K562 (cell line): Measurements from ENCODE around the gene B4GALNT3. TPM values are rescaled to one million over a fixed set of nuclear protein-coding genes. Genes with fewer than 3 reads are reported as not detected.

Experiments used
- ARID2 ChIP-seq: fragments of 450-650 bp; IDR thresholded peaks from 2 replicates; pipeline ENCODE4 v1.6.1; 2017; ENCODE audit warnings: antibody characterized with exemption, mild to moderate bottlenecking
- ASH1L ChIP-seq: fragments of 450-650 bp; IDR thresholded peaks from 2 replicates; pipeline ENCODE4 v1.6.1; 2018; ENCODE audit warnings: borderline replicate concordance, mild to moderate bottlenecking, low read depth; ENCODE audit not compliant: partially characterized antibody
- ATF1 ChIP-seq, 2 experiments: fragments of 450-650 bp in 1 of 2; IDR thresholded peaks; 2 replicates each; pipeline ENCODE4 v1.6.1; 2016; ENCODE audit warnings: missing compliant biosample characterization in 1 of 2, missing genetic modification characterization in 1 of 2
- COPS2 ChIP-seq: fragments of 450-650 bp; conservative IDR thresholded peaks from 2 replicates; pipeline ENCODE4 v1.6.1; 2016; ENCODE audit warnings: mild to moderate bottlenecking, moderate library complexity
- ELK3 ChIP-seq: fragments of 450-650 bp; formaldehyde crosslinking; IDR thresholded peaks from 2 replicates; pipeline ENCODE4 v1.4.0; 2020; ENCODE audit warnings: mild to moderate bottlenecking
- ESRRA ChIP-seq: fragments of 450-650 bp; IDR thresholded peaks from 2 replicates; pipeline ENCODE4 v1.6.1; 2014; ENCODE audit warnings: low read depth, mild to moderate bottlenecking, moderate library complexity, borderline replicate concordance
- GTF3C2 ChIP-seq: IDR thresholded peaks from 3 replicates; pipeline ENCODE4 v1.6.1; 2011; ENCODE audit warnings: borderline replicate concordance, mild to moderate bottlenecking, moderate library complexity; ENCODE audit not compliant: insufficient read length; ENCODE audit errors: extremely low read depth
- MAFK ChIP-seq: IDR thresholded peaks from 2 replicates; pipeline ENCODE4 v1.6.1; 2011; ENCODE audit warnings: low read length, improper control_type of control experiment
- NONO ChIP-seq, 2 experiments: fragments of 200-400 bp in 1 of 2; fragments of 450-650 bp in 1 of 2; formaldehyde crosslinking in 1 of 2; IDR thresholded peaks; 2 replicates each; pipeline ENCODE4 v1.6.1; 2017; ENCODE audit warnings: low read depth in 2 of 2, mild to moderate bottlenecking in 2 of 2, moderate library complexity in 2 of 2, low read length in 1 of 2
- NUFIP1 ChIP-seq: fragments of 450-650 bp; IDR thresholded peaks from 2 replicates; pipeline ENCODE4 v1.6.1; 2018; ENCODE audit not compliant: partially characterized antibody
- RAD21 ChIP-seq, 2 experiments: fragments of 250-450 bp in 1 of 2; fragments of 450-650 bp in 1 of 2; sonication (Bioruptor Pico) in 1 of 2; formaldehyde crosslinking in 1 of 2; IDR thresholded peaks in 1 of 2; conservative IDR thresholded peaks in 1 of 2; 2 replicates each; pipeline versions ENCODE4 v1.4.0 to v1.8.0; 2020 to 2022; ENCODE audit warnings: mild to moderate bottlenecking in 2 of 2, moderate library complexity in 1 of 2
- RBM25 ChIP-seq: fragments of 200-400 bp; formaldehyde crosslinking; IDR thresholded peaks from 2 replicates; pipeline ENCODE4 v1.6.1; 2018; ENCODE audit warnings: low read length, low read depth, moderate library complexity; ENCODE audit not compliant: severe bottlenecking
- SIN3B ChIP-seq: fragments of 450-650 bp; IDR thresholded peaks from 2 replicates; pipeline ENCODE4 v1.6.1; 2017; ENCODE audit warnings: low read depth, mild to moderate bottlenecking, moderate library complexity
- STAT5B ChIP-seq: fragments of 250-450 bp; sonication (Bioruptor Pico); IDR thresholded peaks from 2 replicates; pipeline ENCODE4 v1.8.0; 2021; ENCODE audit warnings: mild to moderate bottlenecking, inconsistent platforms
- TARDBP ChIP-seq: fragments of 450-650 bp; IDR thresholded peaks from 2 replicates; pipeline ENCODE4 v1.6.1; 2016
- TEAD2 ChIP-seq: fragments of 450-650 bp; IDR thresholded peaks from 2 replicates; pipeline ENCODE4 v1.6.1; 2016; ENCODE audit warnings: missing genetic modification characterization, control low read depth, missing compliant biosample characterization
- XRCC3 ChIP-seq: fragments of 450-650 bp; IDR thresholded peaks from 2 replicates; pipeline ENCODE4 v1.6.1; 2017; ENCODE audit warnings: mild to moderate bottlenecking, moderate library complexity
- ZNF780A ChIP-seq: fragments of 250-450 bp; sonication (Bioruptor Pico); IDR thresholded peaks from 2 replicates; pipeline ENCODE4 v1.5.0; 2021; ENCODE audit warnings: mild to moderate bottlenecking
- polyA plus RNA-seq, 8 experiments: library from polyadenylated mRNA; depleted of rRNA in 4 of 8; stranded (reverse) in 5 of 8; unstranded in 3 of 8; fragments of >200 nt; fragmentation: Nextera tagmentation in 2 of 8; fragmentation: Illumina TruSeq in 1 of 8; extraction: Ambion mirVana in 2 of 8; extraction: Trizol in 1 of 8; gene quantifications; 2 replicates each; pipeline versions ENCODE4 v1.2.1 to v1.2.3, GENCODE V29; 2011 to 2014; ENCODE audit warnings: inconsistent platforms in 1 of 8, missing spikeins in 1 of 8
- total RNA-seq, 7 experiments: library from RNA; depleted of rRNA in 6 of 7; stranded (reverse); fragments of >200 nt in 6 of 7; fragmentation: Illumina TruSeq in 2 of 7; extraction: Trizol in 2 of 7; gene quantifications; 2 replicates each; pipeline versions ENCODE4 v1.2.1 to v1.2.3, GENCODE V29; 2011 to 2021; ENCODE audit warnings: low replicate concordance in 1 of 7
- TF ChIP-seq, protein P1 (sequence below): fragments of 450-650 bp; formaldehyde crosslinking; IDR thresholded peaks from 2 replicates; pipeline ENCODE4 v1.4.0; 2020; ENCODE audit warnings: mild to moderate bottlenecking, moderate library complexity
- TF ChIP-seq, protein P2 (sequence below): fragments of 450-650 bp; IDR thresholded peaks from 2 replicates; pipeline ENCODE4 v1.6.1; 2016; ENCODE audit warnings: borderline replicate concordance

B4GALNT3 gene
- total and polyA plus RNA-seq, 9 of the 15 experiments (the other 6 are each of a cell fraction or from before 2014, with no cell fraction given): 0.04 to 0.36 (median 0.10) TPM; not detected in 6

- TF ChIP-seq ATF1 (CRISPR knock-in tag; IDR thresholded peaks at IDR 0.05): no peak
- TF ChIP-seq ATF1 (tag; IDR thresholded peaks at IDR 0.05): peak; percentile 86
- TF ChIP-seq ESRRA: no peak; the same call in 1 of the 2 replicates
- TF ChIP-seq SIN3B: no peak
- TF ChIP-seq, protein P1, sequence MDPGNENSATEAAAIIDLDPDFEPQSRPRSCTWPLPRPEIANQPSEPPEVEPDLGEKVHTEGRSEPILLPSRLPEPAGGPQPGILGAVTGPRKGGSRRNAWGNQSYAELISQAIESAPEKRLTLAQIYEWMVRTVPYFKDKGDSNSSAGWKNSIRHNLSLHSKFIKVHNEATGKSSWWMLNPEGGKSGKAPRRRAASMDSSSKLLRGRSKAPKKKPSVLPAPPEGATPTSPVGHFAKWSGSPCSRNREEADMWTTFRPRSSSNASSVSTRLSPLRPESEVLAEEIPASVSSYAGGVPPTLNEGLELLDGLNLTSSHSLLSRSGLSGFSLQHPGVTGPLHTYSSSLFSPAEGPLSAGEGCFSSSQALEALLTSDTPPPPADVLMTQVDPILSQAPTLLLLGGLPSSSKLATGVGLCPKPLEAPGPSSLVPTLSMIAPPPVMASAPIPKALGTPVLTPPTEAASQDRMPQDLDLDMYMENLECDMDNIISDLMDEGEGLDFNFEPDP (CRISPR knock-in tag): no peak
- no peak for TF ChIP-seq ARID2
- peak in 1 of 2 experiments; percentile 15; a peak in 1 of 4 replicates for TF ChIP-seq RAD21 (CRISPR knock-in tag; conservative IDR thresholded peaks at IDR 0.05 in 1 of 2, IDR thresholded peaks at IDR 0.05 in 1 of 2)
- no peak for TF ChIP-seq TEAD2
- no peak for TF ChIP-seq RBM25
- no peak for TF ChIP-seq STAT5B (CRISPR knock-in tag)
- TF ChIP-seq NUFIP1: no peak
- TF ChIP-seq COPS2: no peak
- no peak for TF ChIP-seq XRCC3
- TF ChIP-seq MAFK: 0 out of 2 replicates have a peak, but pooled peaks have one; percentile 30
- TF ChIP-seq ELK3 (CRISPR knock-in tag): no peak
- no peak for TF ChIP-seq ASH1L
- no peak for TF ChIP-seq ZNF780A (CRISPR knock-in tag)
- TF ChIP-seq NONO (IDR thresholded peaks at IDR 0.05; ENCODE audit: low read depth in 2 of 2, low read length in 1 of 2): peak in 1 of 2 experiments; percentile 85; a peak in 2 of 4 replicates
- TF ChIP-seq TARDBP: peak; percentile 81; the same call in 1 of the 2 replicates
- TF ChIP-seq, protein P2, sequence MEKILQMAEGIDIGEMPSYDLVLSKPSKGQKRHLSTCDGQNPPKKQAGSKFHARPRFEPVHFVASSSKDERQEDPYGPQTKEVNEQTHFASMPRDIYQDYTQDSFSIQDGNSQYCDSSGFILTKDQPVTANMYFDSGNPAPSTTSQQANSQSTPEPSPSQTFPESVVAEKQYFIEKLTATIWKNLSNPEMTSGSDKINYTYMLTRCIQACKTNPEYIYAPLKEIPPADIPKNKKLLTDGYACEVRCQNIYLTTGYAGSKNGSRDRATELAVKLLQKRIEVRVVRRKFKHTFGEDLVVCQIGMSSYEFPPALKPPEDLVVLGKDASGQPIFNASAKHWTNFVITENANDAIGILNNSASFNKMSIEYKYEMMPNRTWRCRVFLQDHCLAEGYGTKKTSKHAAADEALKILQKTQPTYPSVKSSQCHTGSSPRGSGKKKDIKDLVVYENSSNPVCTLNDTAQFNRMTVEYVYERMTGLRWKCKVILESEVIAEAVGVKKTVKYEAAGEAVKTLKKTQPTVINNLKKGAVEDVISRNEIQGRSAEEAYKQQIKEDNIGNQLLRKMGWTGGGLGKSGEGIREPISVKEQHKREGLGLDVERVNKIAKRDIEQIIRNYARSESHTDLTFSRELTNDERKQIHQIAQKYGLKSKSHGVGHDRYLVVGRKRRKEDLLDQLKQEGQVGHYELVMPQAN: no peak
- TF ChIP-seq GTF3C2: no peak
Observed at GRCh38 chr12:591167-592023, 131.7 kb downstream of the B4GALNT3 start (continued).
